Measurements from ENCODE around the gene CAPZB. TPM values are rescaled to one million over a fixed set of nuclear protein-coding genes. Genes with fewer than 3 reads are reported as not detected.

CAPZB gene
- total and polyA plus RNA-seq, 2 of the 4 experiments (the other 2 are of a cell fraction) = 216 to 304 TPM

DNA sequence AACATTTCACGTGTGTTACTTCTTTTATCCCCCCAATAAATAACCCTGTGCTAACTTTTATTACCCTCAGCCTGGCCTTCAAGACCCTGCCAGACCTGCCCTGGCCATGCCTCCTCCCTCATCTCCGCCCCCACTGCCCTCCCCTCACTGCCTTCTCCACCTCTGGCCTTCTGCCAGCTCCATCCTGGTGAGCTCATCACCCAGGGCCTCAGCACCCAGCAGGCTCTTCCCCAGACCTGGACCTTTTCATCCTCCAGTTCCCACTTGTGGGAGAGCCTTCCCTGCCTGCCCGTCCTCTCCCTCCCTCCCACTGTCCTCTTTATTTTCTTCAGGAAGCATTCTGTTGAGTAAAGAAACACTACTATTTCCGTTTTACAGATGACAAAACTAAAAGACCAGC lies 101.2 kb downstream of the CAPZB start:
- peak overlapping the region; percentile 35; the same call in 1 of the 2 replicates for H3K14ac ChIP-seq (replicated peaks; ENCODE audit: low read depth, low read length)
- ATAC-seq (ENCODE audit: low read depth) (peak; percentile 27; the same call in 1 of the 2 replicates), DNase-seq (peak; percentile 43)
- WGBS, 2 experiments (ENCODE audit: extremely low coverage in 2 of 2, insufficient read length in 1 of 2) = 100% methylated on average over 1 of the region's 4 CpGs; no CpG with 5 or more reads in 1 of the 2 experiments
- in situ Hi-C loops (cut with MboI; ENCODE audit: low sequenced_read_pairs) (no loop called here), dilution Hi-C loops (cut with HindIII; ENCODE audit: low sequenced_read_pairs, unreplicated experiment) (no loop called here), intact Hi-C loops (cut with micrococcal nuclease) (no loop called here)
- no peak overlapping the region for H2BK15ac ChIP-seq (ENCODE audit: low read depth, low read length)
- H4K20me1 ChIP-seq (ENCODE audit: insufficient read depth, low read length) = peaks cover 75% of the 10 kb centered on the region
- no peak overlapping the region for H3K18ac ChIP-seq (ENCODE audit: low read depth, low read length)
- no peak overlapping the region for H3K4me3 ChIP-seq (ENCODE audit: insufficient read depth, low read depth, low read length)
- no peak overlapping the region for H2BK5ac ChIP-seq (ENCODE audit: low read depth, low read length, poor library complexity, severe bottlenecking)
- peaks cover 54% of the 10 kb centered on the region for H3K9me1 ChIP-seq (ENCODE audit: insufficient read depth, low read length)
- H3K4me1 ChIP-seq (ENCODE audit: control insufficient read depth, insufficient read depth, low read length) = peaks cover 22% of the 10 kb centered on the region
- TF ChIP-seq POLR2A (IDR thresholded peaks at IDR 0.05; ENCODE audit: low read depth, low read length) (no peak), MAZ (IDR thresholded peaks at IDR 0.05; ENCODE audit: borderline replicate concordance, low read depth, low read length) (peak; percentile 52; the same call in 1 of the 2 replicates)
- no peak overlapping the region for H2AFZ ChIP-seq (replicated peaks; ENCODE audit: low read length, poor library complexity)
- no peak overlapping the region for H2BK20ac ChIP-seq (ENCODE audit: low read depth, low read length)
- H3K56ac ChIP-seq (ENCODE audit: extremely low read depth, insufficient read depth, low read length) = no peak overlapping the region
- no peaks in the 10 kb centered on the region for H3K27me3 ChIP-seq (ENCODE audit: control insufficient read depth, insufficient read depth, low read length)
- no peaks in the 10 kb centered on the region for H3K9me3 ChIP-seq (ENCODE audit: control insufficient read depth, insufficient read depth, low read length)
- no peak overlapping the region for H3K9ac ChIP-seq (ENCODE audit: low read depth, low read length)
- peak overlapping the region; percentile 25; the same call in 1 of the 2 replicates for H3K27ac ChIP-seq (ENCODE audit: insufficient read depth, low read length)
- ChIA-PET CTCF (interaction anchor here (0.5 kb wide), 1 partner anchor 8 kb away, joined by 4 read pairs; no protein-coding TSS in a partner anchor), POLR2A (ENCODE audit: unreplicated experiment) (no interaction called here)
- 0 out of 4 replicates have a peak overlapping the region, but pooled peaks of 1 of the 2 experiments have one; percentile 11 for H4K8ac ChIP-seq (ENCODE audit: low read depth in 2 of 2, low read length in 2 of 2)
- peak overlapping the region; percentile 67 for H2AK9ac ChIP-seq (replicated peaks; ENCODE audit: low read depth, low read length, poor library complexity)
- H3K23ac ChIP-seq (ENCODE audit: low read depth, low read length) = no peak overlapping the region; the same call in 1 of the 2 replicates
- no peak overlapping the region for H2BK120ac ChIP-seq (ENCODE audit: low read depth, low read length)
- H2AK5ac ChIP-seq (ENCODE audit: low read depth, low read length) = no peak overlapping the region
- BruUV-seq (replicated peaks) = no TSS peak
- no peak overlapping the region for H3K4ac ChIP-seq (ENCODE audit: low read depth, low read length)
- H3K4me2 ChIP-seq (ENCODE audit: low read depth, low read length) = no peak overlapping the region
- H3K36me3 ChIP-seq (ENCODE audit: control insufficient read depth, insufficient read depth, low read length) = peaks cover 40% of the 10 kb centered on the region
- H4K91ac ChIP-seq (ENCODE audit: insufficient read depth, low read depth, low read length) = no peak overlapping the region
- no peak overlapping the region for H4K5ac ChIP-seq (ENCODE audit: low read depth, low read length)
- H3K79me1 ChIP-seq (ENCODE audit: low read depth in 1 of 2, low read length in 2 of 2) = peaks cover 71 to 96% of the 10 kb centered on the region in 2 experiments
